Fibroblast of pulmonary artery (primary cell): Measurements from ENCODE around the gene MACROD2.

Experiments used
- DNase-seq: peaks from one replicate; pipeline ENCODE4 v3.0.0-alpha.2; 2010; ENCODE audit warnings: low read depth
- H3K4me3 ChIP-seq: replicated peaks from 2 replicates; pipeline ENCODE4 v1.5.1; 2011; ENCODE audit warnings: low read depth, mild to moderate bottlenecking, control low read depth, low read length, moderate library complexity
- CTCF ChIP-seq: IDR thresholded peaks from 2 replicates; pipeline ENCODE4 v1.5.1; 2011; ENCODE audit warnings: mild to moderate bottlenecking, control low read depth, low read length, inconsistent platforms; ENCODE audit errors: missing control alignments

The MACROD2 gene

GRCh38 chr20:15199698-15200097, 1204.4 kb downstream of the MACROD2 start:
- no peak for TF ChIP-seq CTCF
- no peak overlapping the region for H3K4me3 ChIP-seq
- no peak for DNase-seq

- TF ChIP-seq CTCF = no peak
- no peak overlapping the region for H3K4me3 ChIP-seq
- DNase-seq = no peak
Observed at GRCh38 chr20:15200147-15200565, 1204.8 kb downstream of the MACROD2 start.

GRCh38 chr20:15201602-15202001, 1206.3 kb downstream of the MACROD2 start:
- no peak for DNase-seq
- H3K4me3 ChIP-seq = no peak overlapping the region
- no peak for TF ChIP-seq CTCF

- TF ChIP-seq CTCF = no peak
- no peak for DNase-seq
- no peak overlapping the region for H3K4me3 ChIP-seq
Observed at GRCh38 chr20:15204234-15204633, 1208.9 kb downstream of the MACROD2 start.

- TF ChIP-seq CTCF = no peak
- no peak overlapping the region for H3K4me3 ChIP-seq
- no peak for DNase-seq
Observed at GRCh38 chr20:15205028-15205427, 1209.7 kb downstream of the MACROD2 start.

- no peak for TF ChIP-seq CTCF
- H3K4me3 ChIP-seq = no peak overlapping the region
- DNase-seq = no peak
Observed at GRCh38 chr20:15205719-15206118, 1210.4 kb downstream of the MACROD2 start.

GRCh38 chr20:15209537-15209936, 1214.2 kb downstream of the MACROD2 start:
- H3K4me3 ChIP-seq = no peak overlapping the region
- no peak for DNase-seq
- no peak for TF ChIP-seq CTCF
